OCI-LY1 (cell line): ENCODE measurements around the gene KLF3.

Experiments
- EZH2 ChIP-seq: fragments of 200-600 bp; sonication (generic), shearing (Covaris generic); IDR thresholded peaks from 2 replicates; pipeline ENCODE4 v1.8.0; 2017; ENCODE audit warnings: borderline replicate concordance, mixed run types, mild to moderate bottlenecking, antibody characterized with exemption, low read length, moderate library complexity, mixed read lengths
- TF ChIP-seq, protein P1 (sequence below): fragments of 200-600 bp; sonication (generic), shearing (Covaris generic); IDR thresholded peaks from 2 replicates; pipeline ENCODE4 v1.5.1; 2017; ENCODE audit warnings: mild to moderate bottlenecking, antibody characterized with exemption, low read length, moderate library complexity, mixed read lengths

- TF ChIP-seq, protein P1, sequence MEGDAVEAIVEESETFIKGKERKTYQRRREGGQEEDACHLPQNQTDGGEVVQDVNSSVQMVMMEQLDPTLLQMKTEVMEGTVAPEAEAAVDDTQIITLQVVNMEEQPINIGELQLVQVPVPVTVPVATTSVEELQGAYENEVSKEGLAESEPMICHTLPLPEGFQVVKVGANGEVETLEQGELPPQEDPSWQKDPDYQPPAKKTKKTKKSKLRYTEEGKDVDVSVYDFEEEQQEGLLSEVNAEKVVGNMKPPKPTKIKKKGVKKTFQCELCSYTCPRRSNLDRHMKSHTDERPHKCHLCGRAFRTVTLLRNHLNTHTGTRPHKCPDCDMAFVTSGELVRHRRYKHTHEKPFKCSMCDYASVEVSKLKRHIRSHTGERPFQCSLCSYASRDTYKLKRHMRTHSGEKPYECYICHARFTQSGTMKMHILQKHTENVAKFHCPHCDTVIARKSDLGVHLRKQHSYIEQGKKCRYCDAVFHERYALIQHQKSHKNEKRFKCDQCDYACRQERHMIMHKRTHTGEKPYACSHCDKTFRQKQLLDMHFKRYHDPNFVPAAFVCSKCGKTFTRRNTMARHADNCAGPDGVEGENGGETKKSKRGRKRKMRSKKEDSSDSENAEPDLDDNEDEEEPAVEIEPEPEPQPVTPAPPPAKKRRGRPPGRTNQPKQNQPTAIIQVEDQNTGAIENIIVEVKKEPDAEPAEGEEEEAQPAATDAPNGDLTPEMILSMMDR = no peak
- no peak for TF ChIP-seq EZH2
These were observed 18.3 kb downstream of the KLF3 start for GRCh38 chr4:38682336-38682735.
